Urinary bladder (tissue), 4 donors: ENCODE data around the gene C2orf92. TPM values are rescaled to one million over a fixed set of nuclear protein-coding genes. Genes with fewer than 3 reads are reported as not detected.

Source experiments
- DNase-seq: peaks from one replicate; pipeline ENCODE4 v3.0.0-alpha.2; 2015; ENCODE audit errors: extremely low spot score
- H3K27ac ChIP-seq: one replicate; pipeline ENCODE4 v1.5.1; 2013; ENCODE audit warnings: low read depth, mild to moderate bottlenecking, moderate library complexity
- H3K36me3 ChIP-seq: one replicate; pipeline ENCODE4 v1.6.1; 2013; ENCODE audit warnings: mild to moderate bottlenecking, moderate library complexity; ENCODE audit not compliant: insufficient read depth
- H3K4me1 ChIP-seq: one replicate; pipeline ENCODE4 v1.6.1; 2013; ENCODE audit warnings: mild to moderate bottlenecking, moderate library complexity; ENCODE audit not compliant: insufficient read depth
- H3K4me3 ChIP-seq: one replicate; pipeline ENCODE4 v1.5.1; 2013; ENCODE audit warnings: low read depth, low read length
- WGBS: extraction: QIAGEN DNeasy Blood & Tissue Kit; methylation state at CpG from one replicate; pipeline ENCODE4 v1.1.7; 2013; 5-methylcytosine and 5-hydroxymethylcytosine counted together
- polyA plus RNA-seq: library from polyadenylated mRNA; stranded (reverse); fragments of 200-250 nt; gene quantifications from one replicate; pipeline ENCODE4 v1.2.3, GENCODE V29; 2013
- total RNA-seq: library from RNA; depleted of rRNA; stranded (reverse); fragments of >200 nt; gene quantifications from one replicate; pipeline ENCODE4 v1.2.3, GENCODE V29; 2014
- donor health status: healthy with polysubstance abuse.
- donor health status: healthy.

The C2orf92 gene
- total and polyA plus RNA-seq, 2 donors: 1.7 to 11.2 TPM

- H3K27ac ChIP-seq: no peak overlapping the region
- 87% methylated on average over 23 of the region's 23 CpGs for WGBS
- no peak for DNase-seq
- H3K4me1 ChIP-seq: no peaks in the 10 kb centered on the region
- no peaks in the 10 kb centered on the region for H3K36me3 ChIP-seq
- H3K4me3 ChIP-seq: no peak overlapping the region
Observed at GRCh38 chr2:97739020-97739892, 69.7 kb downstream of the C2orf92 start.

- Histone ChIP-seq H3K4me1 (no peaks in the 10 kb centered on the region), H3K4me3 (no peak overlapping the region), H3K36me3 (no peaks in the 10 kb centered on the region), H3K27ac (no peak overlapping the region)
- WGBS: 83% methylated on average over 5 of the region's 5 CpGs
- DNase-seq: no peak
Observed at GRCh38 chr2:97739893-97740245, 70.4 kb downstream of the C2orf92 start.

- DNase-seq: no peak
- no peaks in the 10 kb centered on the region for H3K4me1 ChIP-seq
- no peaks in the 10 kb centered on the region for H3K36me3 ChIP-seq
- H3K4me3 ChIP-seq: no peak overlapping the region
- no peak overlapping the region for H3K27ac ChIP-seq
- WGBS: 27% methylated on average over 19 of the region's 19 CpGs
Observed at GRCh38 chr2:97740590-97741182, 71.2 kb downstream of the C2orf92 start.

GRCh38 chr2:97741251-97741650, 71.7 kb downstream of the C2orf92 start:
- DNase-seq: no peak
- Histone ChIP-seq H3K4me3 (no peak overlapping the region), H3K36me3 (no peaks in the 10 kb centered on the region), H3K27ac (no peak overlapping the region), H3K4me1 (no peaks in the 10 kb centered on the region)
- 89% methylated on average over 20 of the region's 20 CpGs for WGBS

GRCh38 chr2:97741686-97742085, 72.2 kb downstream of the C2orf92 start:
- Histone ChIP-seq H3K36me3 (no peaks in the 10 kb centered on the region), H3K4me1 (no peaks in the 10 kb centered on the region), H3K4me3 (no peak overlapping the region), H3K27ac (no peak overlapping the region)
- no peak for DNase-seq
- WGBS: 87% methylated on average over 4 of the region's 4 CpGs

GRCh38 chr2:97742381-97742847, 72.9 kb downstream of the C2orf92 start:
- no peaks in the 10 kb centered on the region for H3K4me1 ChIP-seq
- DNase-seq: no peak
- 80% methylated on average over 4 of the region's 4 CpGs for WGBS
- no peak overlapping the region for H3K27ac ChIP-seq
- H3K4me3 ChIP-seq: no peak overlapping the region
- H3K36me3 ChIP-seq: no peaks in the 10 kb centered on the region

- no peaks in the 10 kb centered on the region for H3K4me1 ChIP-seq
- H3K36me3 ChIP-seq: no peaks in the 10 kb centered on the region
- 96% methylated on average over 6 of the region's 6 CpGs for WGBS
- no peak for DNase-seq
- H3K4me3 ChIP-seq: no peak overlapping the region
- no peak overlapping the region for H3K27ac ChIP-seq
Observed at GRCh38 chr2:97743913-97744312, 74.4 kb downstream of the C2orf92 start.

GRCh38 chr2:97745474-97746174, 76.1 kb downstream of the C2orf92 start:
- no peak overlapping the region for H3K27ac ChIP-seq
- 48% methylated on average over 10 of the region's 10 CpGs for WGBS

GRCh38 chr2:97747285-97747684, 77.8 kb downstream of the C2orf92 start:
- 45% methylated on average over 3 of the region's 3 CpGs for WGBS
- Histone ChIP-seq H3K4me3 (no peak overlapping the region), H3K36me3 (no peaks in the 10 kb centered on the region), H3K4me1 (no peaks in the 10 kb centered on the region), H3K27ac (no peak overlapping the region)
- no peak for DNase-seq

More at GRCh38 chr2:97745474-97746174, 76.1 kb downstream of the C2orf92 start:
- no peaks in the 10 kb centered on the region for H3K4me1 ChIP-seq
- no peak for DNase-seq
- no peaks in the 10 kb centered on the region for H3K36me3 ChIP-seq
- H3K4me3 ChIP-seq: no peak overlapping the region

GRCh38 chr2:97747716-97748115, 78.2 kb downstream of the C2orf92 start:
- H3K4me3 ChIP-seq: no peak overlapping the region
- WGBS: 49% methylated on average over 4 of the region's 4 CpGs
- DNase-seq: no peak
- no peak overlapping the region for H3K27ac ChIP-seq
- no peaks in the 10 kb centered on the region for H3K36me3 ChIP-seq
- H3K4me1 ChIP-seq: no peaks in the 10 kb centered on the region

GRCh38 chr2:97749581-97749980, 80.1 kb downstream of the C2orf92 start:
- no peak overlapping the region for H3K27ac ChIP-seq
- no peak overlapping the region for H3K4me3 ChIP-seq
- H3K4me1 ChIP-seq: no peaks in the 10 kb centered on the region
- WGBS: 58% methylated on average over 5 of the region's 5 CpGs
- no peaks in the 10 kb centered on the region for H3K36me3 ChIP-seq
- DNase-seq: no peak

- H3K4me1 ChIP-seq: no peaks in the 10 kb centered on the region
- no peak for DNase-seq
- 96% methylated on average over 4 of the region's 4 CpGs for WGBS
Observed at GRCh38 chr2:97750017-97750416, 80.5 kb downstream of the C2orf92 start.

GRCh38 chr2:97751752-97752151, 82.2 kb downstream of the C2orf92 start:
- no peaks in the 10 kb centered on the region for H3K36me3 ChIP-seq
- H3K4me3 ChIP-seq: no peak overlapping the region
- 53% methylated on average over 3 of the region's 3 CpGs for WGBS
- no peak overlapping the region for H3K27ac ChIP-seq
- DNase-seq: no peak
- H3K4me1 ChIP-seq: no peaks in the 10 kb centered on the region

More at GRCh38 chr2:97750017-97750416, 80.5 kb downstream of the C2orf92 start:
- H3K27ac ChIP-seq: no peak overlapping the region
- no peaks in the 10 kb centered on the region for H3K36me3 ChIP-seq
- H3K4me3 ChIP-seq: no peak overlapping the region
